ENCODE data around the gene UST.

DNA sequence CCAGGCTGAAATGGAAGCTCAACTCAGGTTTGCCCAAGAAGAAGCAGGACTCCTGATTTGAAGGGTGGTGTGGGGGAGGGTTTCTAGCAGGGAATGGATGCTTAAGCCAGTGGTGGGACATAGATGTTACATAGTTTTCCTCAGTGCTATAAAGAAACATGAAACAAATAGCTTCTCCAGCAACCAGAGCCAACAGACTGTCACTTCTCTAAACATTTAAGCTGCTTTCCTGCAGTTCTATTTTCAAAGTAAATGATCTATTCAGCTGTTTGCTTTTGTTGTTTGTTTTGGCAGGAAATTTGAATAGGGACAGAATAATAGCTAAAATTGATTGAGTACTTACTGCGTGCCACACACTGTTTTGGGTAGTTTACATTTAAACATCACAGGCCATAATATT lies 169.0 kb downstream of the UST start:
- TF ChIP-seq, protein P1, sequence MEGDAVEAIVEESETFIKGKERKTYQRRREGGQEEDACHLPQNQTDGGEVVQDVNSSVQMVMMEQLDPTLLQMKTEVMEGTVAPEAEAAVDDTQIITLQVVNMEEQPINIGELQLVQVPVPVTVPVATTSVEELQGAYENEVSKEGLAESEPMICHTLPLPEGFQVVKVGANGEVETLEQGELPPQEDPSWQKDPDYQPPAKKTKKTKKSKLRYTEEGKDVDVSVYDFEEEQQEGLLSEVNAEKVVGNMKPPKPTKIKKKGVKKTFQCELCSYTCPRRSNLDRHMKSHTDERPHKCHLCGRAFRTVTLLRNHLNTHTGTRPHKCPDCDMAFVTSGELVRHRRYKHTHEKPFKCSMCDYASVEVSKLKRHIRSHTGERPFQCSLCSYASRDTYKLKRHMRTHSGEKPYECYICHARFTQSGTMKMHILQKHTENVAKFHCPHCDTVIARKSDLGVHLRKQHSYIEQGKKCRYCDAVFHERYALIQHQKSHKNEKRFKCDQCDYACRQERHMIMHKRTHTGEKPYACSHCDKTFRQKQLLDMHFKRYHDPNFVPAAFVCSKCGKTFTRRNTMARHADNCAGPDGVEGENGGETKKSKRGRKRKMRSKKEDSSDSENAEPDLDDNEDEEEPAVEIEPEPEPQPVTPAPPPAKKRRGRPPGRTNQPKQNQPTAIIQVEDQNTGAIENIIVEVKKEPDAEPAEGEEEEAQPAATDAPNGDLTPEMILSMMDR (IDR thresholded peaks at IDR 0.05), result no peak
- no peak for TF ChIP-seq EZH2phosphoT487 (IDR thresholded peaks at IDR 0.05)
